Measurements from ENCODE around the gene MALT1. TPM values are rescaled to one million over a fixed set of nuclear protein-coding genes. Genes with fewer than 3 reads are reported as not detected.

Gene MALT1
- total RNA-seq, 1 experiment from 2014 or later = 34.0 TPM

- H3K27me3 ChIP-seq (ENCODE audit: control insufficient read depth, insufficient read depth, low read length) = no peaks in the 10 kb centered on the region
- ATAC-seq (no peak), DNase-seq (ENCODE audit: low read depth, low spot score) (no peak)
- no peak for TF ChIP-seq TCF7L2 (IDR thresholded peaks at IDR 0.05; ENCODE audit: low read depth, low read length)
- TF ChIP-seq POLR2AphosphoS5 (IDR thresholded peaks at IDR 0.05; ENCODE audit: low read depth, low read length) = no peak
- TF ChIP-seq SIN3A (IDR thresholded peaks at IDR 0.05; ENCODE audit: borderline replicate concordance, insufficient read depth, low read depth, low read length) = no peak
- H3K4me1 ChIP-seq (ENCODE audit: control insufficient read depth, insufficient read depth, low read length) = no peaks in the 10 kb centered on the region
- H3K4me3 ChIP-seq (ENCODE audit: low read depth in 2 of 2, low read length in 2 of 2) = no peak overlapping the region
- intact Hi-C loops (cut with micrococcal nuclease; ENCODE audit: unreplicated experiment) (loop anchor here (5.0 kb wide), 1 partner anchor 235 kb away; no protein-coding TSS in a partner anchor), in situ Hi-C loops (cut with HindIII; ENCODE audit: low pct_unique_long_range_greater_than_20kb, low sequenced_read_pairs) (no loop called here)
- BruUV-seq (replicated peaks) = no TSS peak
- no peaks in the 10 kb centered on the region for H3K9me3 ChIP-seq (ENCODE audit: control insufficient read depth, insufficient read depth, low read depth, low read length)
- ChIA-PET CTCF (no interaction called here), POLR2A (no interaction called here)
- H3K36me3 ChIP-seq (ENCODE audit: control insufficient read depth, insufficient read depth, low read length) = no peaks in the 10 kb centered on the region
- no peak overlapping the region for H3K27ac ChIP-seq (ENCODE audit: low read length)
Measured at GRCh38 chr18:58761970-58762780, 90.9 kb downstream of the MALT1 start.

GRCh38 chr18:58762781-58763171 lies 91.5 kb downstream of the MALT1 start:
- no peaks in the 10 kb centered on the region for H3K9me3 ChIP-seq (ENCODE audit: control insufficient read depth, insufficient read depth, low read depth, low read length)
- in situ Hi-C loops (cut with HindIII; ENCODE audit: low pct_unique_long_range_greater_than_20kb, low sequenced_read_pairs) (no loop called here), intact Hi-C loops (cut with micrococcal nuclease; ENCODE audit: unreplicated experiment) (loop anchor here (5.0 kb wide), 1 partner anchor 235 kb away; no protein-coding TSS in a partner anchor)
- no peaks in the 10 kb centered on the region for H3K4me1 ChIP-seq (ENCODE audit: control insufficient read depth, insufficient read depth, low read length)
- DNase-seq (ENCODE audit: low read depth, low spot score) (no peak), ATAC-seq (no peak)
- ChIA-PET POLR2A (no interaction called here), CTCF (no interaction called here)
- H3K4me3 ChIP-seq (ENCODE audit: low read depth in 2 of 2, low read length in 2 of 2) = no peak overlapping the region
- no peak overlapping the region for H3K27ac ChIP-seq (ENCODE audit: low read length)
- H3K36me3 ChIP-seq (ENCODE audit: control insufficient read depth, insufficient read depth, low read length) = no peaks in the 10 kb centered on the region
- BruUV-seq (replicated peaks) = no TSS peak
- TF ChIP-seq TCF7L2 (IDR thresholded peaks at IDR 0.05; ENCODE audit: low read depth, low read length) (no peak), CTCF (IDR thresholded peaks at IDR 0.05) (no peak), POLR2AphosphoS5 (IDR thresholded peaks at IDR 0.05; ENCODE audit: low read depth, low read length) (no peak), SIN3A (IDR thresholded peaks at IDR 0.05; ENCODE audit: borderline replicate concordance, insufficient read depth, low read depth, low read length) (no peak), REST (IDR thresholded peaks at IDR 0.05; ENCODE audit: insufficient read depth in 1 of 2, low read depth in 2 of 2, low read length in 1 of 2) (no peak)
- no peaks in the 10 kb centered on the region for H3K27me3 ChIP-seq (ENCODE audit: control insufficient read depth, insufficient read depth, low read length)

- Histone ChIP-seq H3K4me1 (ENCODE audit: control insufficient read depth, insufficient read depth, low read length) (no peaks in the 10 kb centered on the region), H3K27me3 (ENCODE audit: control insufficient read depth, insufficient read depth, low read length) (no peaks in the 10 kb centered on the region), H3K4me3 (ENCODE audit: low read depth in 2 of 2, low read length in 2 of 2) (no peak overlapping the region), H3K9me3 (ENCODE audit: control insufficient read depth, insufficient read depth, low read depth, low read length) (no peaks in the 10 kb centered on the region), H3K27ac (ENCODE audit: low read length) (no peak overlapping the region), H3K36me3 (ENCODE audit: control insufficient read depth, insufficient read depth, low read length) (no peaks in the 10 kb centered on the region)
- no peak for ATAC-seq
- DNase-seq (ENCODE audit: low read depth, low spot score) = no peak
- in situ Hi-C loops (cut with HindIII; ENCODE audit: low pct_unique_long_range_greater_than_20kb, low sequenced_read_pairs) = no loop called here
- intact Hi-C loops (cut with micrococcal nuclease; ENCODE audit: unreplicated experiment) = no loop called here
- TF ChIP-seq TCF7L2 (IDR thresholded peaks at IDR 0.05; ENCODE audit: low read depth, low read length) (no peak), CTCF (IDR thresholded peaks at IDR 0.05) (no peak), REST (IDR thresholded peaks at IDR 0.05; ENCODE audit: insufficient read depth in 1 of 2, low read depth in 2 of 2, low read length in 1 of 2) (no peak), SIN3A (IDR thresholded peaks at IDR 0.05; ENCODE audit: borderline replicate concordance, insufficient read depth, low read depth, low read length) (no peak), POLR2AphosphoS5 (IDR thresholded peaks at IDR 0.05; ENCODE audit: low read depth, low read length) (no peak)
- BruUV-seq (replicated peaks) = no TSS peak
- ChIA-PET POLR2A (no interaction called here), CTCF (interaction anchor here (0.5 kb wide), 1 partner anchor 304 kb away, joined by 3 read pairs; no protein-coding TSS in a partner anchor)
Measured at GRCh38 chr18:58766164-58766563, 94.9 kb downstream of the MALT1 start.
